GM10847 (cell line): ENCODE data around the gene OR5K1.

ENCODE experiments used
- POLR2A ChIP-seq: IDR thresholded peaks from 2 replicates; pipeline ENCODE4 v1.6.1; 2011; ENCODE audit not compliant: insufficient read length; ENCODE audit errors: extremely low read depth

Gene OR5K1

DNA sequence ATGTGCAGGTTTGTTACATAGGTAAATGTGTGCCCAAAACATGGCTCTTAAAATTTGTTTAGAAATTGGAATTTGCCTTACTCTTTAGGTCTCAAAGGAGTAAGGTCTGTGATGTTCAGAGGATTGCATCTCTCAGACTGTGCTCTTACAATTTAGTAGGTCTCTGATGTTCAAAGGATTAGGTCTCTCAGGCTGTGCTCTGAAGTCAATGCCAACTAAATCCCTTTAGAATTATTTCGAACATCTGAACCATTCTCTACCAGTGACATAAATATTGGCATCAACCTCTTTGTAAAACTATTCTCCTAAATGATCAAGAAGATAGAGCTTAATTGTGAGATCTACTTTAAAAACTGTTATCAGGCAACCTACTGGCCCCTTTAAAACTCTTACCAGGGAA lies at the start of gene OR5K1:
OR5K1 (plus strand) TSS at position 301 of the 400 bp plus-strand sequence. CDS start 6,376 bp downstream, outside the sequence.
- TF ChIP-seq POLR2A = no peak

DNA sequence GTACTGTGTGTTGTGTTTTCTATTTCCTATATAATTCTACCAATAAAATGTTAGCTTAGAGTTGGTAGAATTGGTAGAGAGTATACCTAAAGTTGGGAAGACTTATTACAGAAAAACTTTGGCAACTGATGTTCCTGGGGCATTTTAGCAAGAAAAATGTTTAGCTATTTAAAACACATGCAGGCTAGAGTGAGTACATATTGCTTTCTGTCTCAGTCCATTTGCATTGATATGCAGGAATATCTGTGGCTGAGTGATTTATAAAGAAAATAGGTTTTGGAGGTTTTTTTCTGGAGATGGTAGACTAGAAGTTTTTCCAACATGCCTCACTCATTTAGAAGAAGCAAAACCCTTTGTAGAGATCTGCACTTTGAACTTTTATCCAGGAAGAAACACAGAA lies 30.4 kb upstream of the OR5K1 start:
- no peak for TF ChIP-seq POLR2A

DNA sequence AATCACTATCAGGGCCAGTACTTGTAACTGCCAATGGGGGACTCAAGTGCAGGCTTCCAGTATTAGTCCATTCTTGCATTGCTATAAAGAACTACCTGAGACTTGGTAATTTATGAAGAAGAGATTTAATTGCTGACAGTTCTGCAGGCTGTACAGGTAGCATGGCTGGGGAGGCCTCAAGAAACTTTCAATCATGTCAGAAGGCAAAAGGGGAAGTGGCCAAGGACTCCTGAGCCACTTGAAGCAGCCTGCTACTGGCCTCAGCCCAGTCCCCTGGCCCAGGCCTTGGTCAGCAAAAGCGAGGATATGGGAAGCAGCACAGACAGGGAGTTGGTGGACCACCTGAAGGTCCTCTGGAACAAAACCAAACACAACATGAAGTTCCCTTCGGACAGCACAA lies 29.2 kb upstream of the OR5K1 start:
- no peak for TF ChIP-seq POLR2A

GRCh38 chr3:98434412-98434811 lies 28.6 kb upstream of the OR5K1 start:
- TF ChIP-seq POLR2A = no peak

DNA sequence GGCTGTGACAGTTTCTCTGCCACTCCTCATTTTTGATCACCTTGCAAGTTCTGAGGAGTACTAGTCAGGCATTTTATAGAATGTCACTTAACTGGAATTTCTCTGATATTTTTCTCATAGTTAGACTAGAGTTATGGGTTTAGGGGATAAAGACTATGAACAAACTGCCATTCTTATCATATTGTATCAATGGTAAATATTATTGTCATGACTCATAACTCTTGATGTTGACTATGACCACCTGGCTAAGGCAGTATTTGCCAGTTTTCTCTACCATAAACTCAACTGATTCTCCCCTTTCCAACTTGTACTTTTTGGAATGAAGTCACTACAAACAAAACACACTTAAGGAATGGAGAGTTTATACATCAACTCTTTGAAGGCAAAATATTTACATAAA lies 22.7 kb upstream of the OR5K1 start:
- no peak for TF ChIP-seq POLR2A

DNA sequence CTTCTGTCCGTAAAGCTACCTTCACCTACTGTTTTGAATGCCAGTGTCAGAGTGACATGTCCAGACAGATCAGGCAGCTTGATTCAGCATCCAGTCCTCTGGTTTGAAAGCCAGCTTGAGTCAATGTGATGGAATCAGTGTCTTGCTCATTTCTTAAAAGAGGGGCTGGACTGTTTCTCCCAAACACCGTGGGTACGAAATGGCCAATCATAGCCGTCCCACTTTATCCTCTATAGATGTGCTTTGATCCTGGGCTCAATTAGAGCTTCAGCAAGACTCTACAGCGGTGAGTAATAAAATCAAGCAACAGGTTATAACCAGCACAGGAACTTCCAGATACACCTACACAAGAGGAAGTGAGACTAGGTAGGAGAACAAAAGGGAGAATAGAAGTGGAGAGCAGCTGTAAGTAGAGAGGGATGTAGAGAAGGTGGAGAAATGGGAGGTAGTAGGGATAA lies 17.0 kb upstream of the OR5K1 start:
- TF ChIP-seq POLR2A = no peak

DNA sequence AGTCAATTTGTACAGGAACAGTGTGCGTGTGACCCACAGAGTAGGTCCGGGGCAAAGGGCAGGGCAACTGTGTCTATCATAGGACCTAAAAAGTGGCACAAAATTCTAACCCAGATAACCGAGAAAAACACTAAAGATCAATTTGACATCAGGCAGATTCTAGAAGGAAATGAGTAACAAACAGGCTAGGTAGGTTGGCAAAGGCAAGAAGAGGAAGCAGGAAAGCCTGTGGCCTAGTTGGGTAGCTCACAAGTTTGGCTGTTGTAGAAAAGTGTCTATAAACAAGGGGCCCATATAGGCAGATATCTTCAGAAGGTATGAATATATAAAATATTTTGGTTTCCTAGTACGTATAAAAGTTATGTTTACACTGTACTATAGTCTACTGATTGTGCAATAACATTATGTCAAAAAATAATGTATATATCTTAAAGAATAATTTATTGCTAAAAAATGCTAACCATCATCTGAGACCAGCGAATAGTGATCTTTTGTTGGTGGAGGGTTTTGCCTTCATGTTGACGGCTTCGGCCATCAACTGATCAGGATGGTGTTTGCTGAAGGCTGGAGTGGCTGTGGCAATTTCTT lies 13.3 kb upstream of the OR5K1 start:
- TF ChIP-seq POLR2A = no peak

DNA sequence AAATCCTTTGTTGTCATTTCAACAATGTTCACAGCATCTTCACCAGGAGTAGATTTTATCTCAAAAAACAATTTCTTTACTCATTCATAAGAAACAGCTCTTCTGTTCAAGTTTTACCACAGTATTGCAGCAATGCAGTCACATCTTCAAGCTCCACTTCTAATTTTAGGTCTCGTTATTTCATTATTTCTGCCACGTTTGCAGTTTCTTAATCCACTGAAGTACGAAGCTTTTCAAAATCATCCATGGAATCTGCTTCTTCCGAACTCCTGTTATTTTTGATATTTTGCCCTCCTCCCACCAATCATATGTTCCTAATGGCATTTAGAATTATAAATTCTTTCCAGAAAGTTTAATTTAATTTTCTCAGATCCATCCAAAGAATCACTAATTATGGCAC lies 12.6 kb upstream of the OR5K1 start:
- no peak for TF ChIP-seq POLR2A

GRCh38 chr3:98453827-98454226 lies 9.2 kb upstream of the OR5K1 start:
- no peak for TF ChIP-seq POLR2A

GRCh38 chr3:98454929-98455328 lies 8.1 kb upstream of the OR5K1 start:
- TF ChIP-seq POLR2A = no peak

- no peak for TF ChIP-seq POLR2A
These were observed 5.5 kb upstream of the OR5K1 start for GRCh38 chr3:98457543-98457942.

DNA sequence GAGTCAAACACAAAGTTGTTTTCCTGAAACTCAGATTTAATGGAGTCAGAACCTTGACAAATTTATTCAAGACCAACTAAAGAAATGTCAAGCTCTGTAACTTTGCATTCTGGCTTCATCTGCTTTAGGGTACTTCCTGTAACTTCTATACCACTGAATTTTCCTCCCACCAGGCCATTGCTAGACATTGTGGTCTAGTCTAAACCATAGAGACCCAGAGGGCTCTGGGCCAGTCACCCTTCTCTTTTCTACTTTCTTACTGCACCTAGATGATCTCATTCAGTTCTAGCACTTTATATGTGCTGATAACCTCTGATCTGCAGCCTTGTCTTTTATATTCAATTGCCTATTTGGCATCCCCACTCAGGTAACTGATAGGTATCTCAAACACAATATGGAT lies 2.8 kb upstream of the OR5K1 start:
- TF ChIP-seq POLR2A = no peak

GRCh38 chr3:98482717-98483482 lies 19.9 kb downstream of the OR5K1 start:
- TF ChIP-seq POLR2A = no peak

- no peak for TF ChIP-seq POLR2A
These were observed 20.6 kb downstream of the OR5K1 start for GRCh38 chr3:98483626-98484025.

DNA sequence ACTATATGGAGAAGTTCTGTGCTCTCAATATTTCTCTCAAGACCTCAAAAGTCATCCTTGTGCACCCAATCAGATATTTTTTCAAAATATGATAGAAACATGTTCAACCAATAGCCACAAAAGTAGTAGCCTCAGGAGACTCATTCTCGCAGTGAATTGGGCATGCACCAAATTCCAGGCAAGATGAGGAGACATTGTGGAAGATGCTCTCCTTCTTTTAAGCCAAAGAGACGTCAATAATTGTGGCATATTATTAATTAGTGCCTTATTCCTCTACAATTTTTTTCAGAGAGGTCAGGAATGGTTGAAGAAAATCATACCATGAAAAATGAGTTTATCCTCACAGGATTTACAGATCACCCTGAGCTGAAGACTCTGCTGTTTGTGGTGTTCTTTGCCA lies 34.4 kb downstream of the OR5K1 start, which contains the start of gene OR5K2:
OR5K2 (plus strand) TSS at position 301 of the 400 bp plus-strand sequence; CDS start at position 301, 0 bp downstream.
- no peak for TF ChIP-seq POLR2A

DNA sequence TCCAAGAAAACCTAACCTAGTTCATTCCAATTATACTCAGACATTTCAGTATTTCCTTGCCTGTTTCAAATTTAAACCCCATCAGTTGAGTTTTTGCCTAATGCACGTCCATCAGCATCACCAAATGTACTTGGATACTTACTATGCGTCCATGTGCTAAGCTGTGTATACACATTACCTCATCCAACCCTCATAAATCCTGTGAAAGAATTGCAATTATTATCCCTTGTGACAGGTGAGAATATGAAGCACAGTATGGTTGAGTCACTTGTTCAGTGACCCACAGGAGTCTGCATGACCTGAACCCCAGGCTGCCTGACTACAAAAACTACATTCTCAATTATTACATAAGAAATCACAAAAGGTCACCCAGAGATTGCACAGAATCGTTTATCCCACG lies 37.0 kb downstream of the OR5K1 start:
- TF ChIP-seq POLR2A = no peak

DNA sequence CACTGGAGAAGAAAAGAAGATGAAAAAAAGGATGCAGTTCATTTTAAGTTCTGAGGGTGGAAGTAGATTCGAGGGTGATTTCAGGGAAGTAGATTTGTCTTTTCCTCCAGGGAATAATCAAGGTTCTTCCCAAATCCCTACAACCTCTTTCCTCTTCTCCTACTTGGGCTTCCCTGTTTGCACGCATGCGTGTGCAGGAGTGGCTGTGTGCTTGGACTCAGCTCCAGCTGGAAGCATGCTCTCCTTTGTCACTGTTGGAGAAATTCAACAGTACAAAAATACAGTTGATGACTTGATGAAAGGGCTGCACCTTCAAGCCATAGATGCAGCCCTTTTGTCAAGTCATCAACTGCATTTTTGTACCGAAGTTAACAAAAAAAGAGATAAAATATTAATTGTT lies 38.3 kb downstream of the OR5K1 start:
- TF ChIP-seq POLR2A = no peak

GRCh38 chr3:98501863-98502576 lies 39.0 kb downstream of the OR5K1 start:
- no peak for TF ChIP-seq POLR2A
